GM23338 (cell line): Measurements from ENCODE around the gene FARS2.

Source experiments
- CREB1 ChIP-seq: fragments of 250-450 bp; sonication (Bioruptor Pico); IDR thresholded peaks from 2 replicates; pipeline ENCODE4 v1.5.0; 2020; ENCODE audit warnings: low read depth, mild to moderate bottlenecking, moderate library complexity
- CTCF ChIP-seq, 2 experiments: fragments of 200-600 bp in 1 of 2; sonication (generic) in 1 of 2; conservative IDR thresholded peaks; 2 replicates each; pipeline versions ENCODE4 v1.5.1 to v1.6.1; 2016 to 2017; ENCODE audit warnings: antibody characterized with exemption in 2 of 2, low read depth in 2 of 2, mild to moderate bottlenecking in 2 of 2, moderate library complexity in 1 of 2
- ETS1 ChIP-seq: IDR thresholded peaks from 2 replicates; pipeline ENCODE4 v1.6.1; 2016; ENCODE audit warnings: antibody characterized with exemption
- EZH2 ChIP-seq: fragments of 200-600 bp; sonication (generic); IDR thresholded peaks from one replicate; pipeline ENCODE4 v1.8.0; 2017; ENCODE audit warnings: antibody characterized with exemption, mild to moderate bottlenecking, low read depth; ENCODE audit not compliant: unreplicated experiment
- EZH2phosphoT487 ChIP-seq: fragments of 200-600 bp; sonication (generic); IDR thresholded peaks from one replicate; pipeline ENCODE4 v1.8.1; 2018; ENCODE audit warnings: antibody characterized with exemption; ENCODE audit not compliant: unreplicated experiment
- JUNB ChIP-seq: IDR thresholded peaks from one replicate; pipeline ENCODE4 v1.6.1; 2016; ENCODE audit warnings: antibody characterized with exemption; ENCODE audit not compliant: unreplicated experiment
- NANOG ChIP-seq: IDR thresholded peaks from 2 replicates; pipeline ENCODE4 v1.6.1; 2016; ENCODE audit warnings: antibody characterized with exemption, borderline replicate concordance
- POLR2AphosphoS5 ChIP-seq: IDR thresholded peaks from 2 replicates; pipeline ENCODE4 v1.6.1; 2016; ENCODE audit warnings: antibody characterized with exemption, low read depth
- REST ChIP-seq: IDR thresholded peaks from one replicate; pipeline ENCODE4 v1.6.1; 2018; ENCODE audit warnings: antibody characterized with exemption; ENCODE audit not compliant: unreplicated experiment
- STAT1 ChIP-seq: IDR thresholded peaks from one replicate; pipeline ENCODE4 v1.6.1; 2016; ENCODE audit warnings: antibody characterized with exemption; ENCODE audit not compliant: unreplicated experiment
- ZNF114 ChIP-seq: fragments of 250-450 bp; sonication (Bioruptor Pico); IDR thresholded peaks from 2 replicates; pipeline ENCODE4 v1.5.0; 2020; ENCODE audit warnings: mild to moderate bottlenecking, moderate library complexity
- ZNF331 ChIP-seq: fragments of 250-450 bp; sonication (Bioruptor Pico); IDR thresholded peaks from 2 replicates; pipeline ENCODE4 v1.5.0; 2020; ENCODE audit warnings: low read depth, mild to moderate bottlenecking, moderate library complexity
- ZNF462 ChIP-seq: fragments of 250-450 bp; sonication (Bioruptor Pico); IDR thresholded peaks from 2 replicates; pipeline ENCODE4 v1.5.0; 2020; ENCODE audit warnings: mild to moderate bottlenecking, moderate library complexity

GRCh38 chr6:5315881-5316280 lies 54.6 kb downstream of the FARS2 start:
- TF ChIP-seq CTCF (conservative IDR thresholded peaks at IDR 0.05; ENCODE audit: low read depth in 2 of 2) (no peak), EZH2phosphoT487 (no peak), EZH2 (no peak), REST (no peak), CREB1 (CRISPR knock-in tag) (no peak), JUNB (no peak), POLR2AphosphoS5 (no peak), ETS1 (no peak), ZNF114 (CRISPR knock-in tag) (no peak), NANOG (no peak), ZNF462 (CRISPR knock-in tag) (no peak), STAT1 (no peak), ZNF331 (CRISPR knock-in tag) (no peak)
